Measurements from ENCODE around the gene TRIP11.

- TF ChIP-seq CTCF (IDR thresholded peaks at IDR 0.05) = no peak
- TF ChIP-seq EZH2phosphoT487 (IDR thresholded peaks at IDR 0.05) = no peak
These were observed 119.3 kb downstream of the TRIP11 start for GRCh38 chr14:91920526-91920925.
